ENCODE data around the gene PRIMA1. TPM values are rescaled to one million over a fixed set of nuclear protein-coding genes. Genes with fewer than 3 reads are reported as not detected.

Gene PRIMA1
- total RNA-seq, 1 experiment from 2014 or later: 4.9 TPM

- TF ChIP-seq MXD4 (CRISPR knock-in tag; IDR thresholded peaks at IDR 0.05; ENCODE audit: borderline replicate concordance): no peak
- no peak for TF ChIP-seq MLX (CRISPR knock-in tag; IDR thresholded peaks at IDR 0.05)
Measured at GRCh38 chr14:93797536-93797935, 9.3 kb upstream of the PRIMA1 start (continued).

- TF ChIP-seq TCF7 (CRISPR knock-in tag; IDR thresholded peaks at IDR 0.05; ENCODE audit: low read depth) (no peak), JUN (CRISPR knock-in tag; IDR thresholded peaks at IDR 0.05) (no peak), ARID4B (CRISPR knock-in tag; IDR thresholded peaks at IDR 0.05; ENCODE audit: borderline replicate concordance) (no peak), ZNF121 (CRISPR knock-in tag; IDR thresholded peaks at IDR 0.05) (no peak)
- TF ChIP-seq, protein P1, sequence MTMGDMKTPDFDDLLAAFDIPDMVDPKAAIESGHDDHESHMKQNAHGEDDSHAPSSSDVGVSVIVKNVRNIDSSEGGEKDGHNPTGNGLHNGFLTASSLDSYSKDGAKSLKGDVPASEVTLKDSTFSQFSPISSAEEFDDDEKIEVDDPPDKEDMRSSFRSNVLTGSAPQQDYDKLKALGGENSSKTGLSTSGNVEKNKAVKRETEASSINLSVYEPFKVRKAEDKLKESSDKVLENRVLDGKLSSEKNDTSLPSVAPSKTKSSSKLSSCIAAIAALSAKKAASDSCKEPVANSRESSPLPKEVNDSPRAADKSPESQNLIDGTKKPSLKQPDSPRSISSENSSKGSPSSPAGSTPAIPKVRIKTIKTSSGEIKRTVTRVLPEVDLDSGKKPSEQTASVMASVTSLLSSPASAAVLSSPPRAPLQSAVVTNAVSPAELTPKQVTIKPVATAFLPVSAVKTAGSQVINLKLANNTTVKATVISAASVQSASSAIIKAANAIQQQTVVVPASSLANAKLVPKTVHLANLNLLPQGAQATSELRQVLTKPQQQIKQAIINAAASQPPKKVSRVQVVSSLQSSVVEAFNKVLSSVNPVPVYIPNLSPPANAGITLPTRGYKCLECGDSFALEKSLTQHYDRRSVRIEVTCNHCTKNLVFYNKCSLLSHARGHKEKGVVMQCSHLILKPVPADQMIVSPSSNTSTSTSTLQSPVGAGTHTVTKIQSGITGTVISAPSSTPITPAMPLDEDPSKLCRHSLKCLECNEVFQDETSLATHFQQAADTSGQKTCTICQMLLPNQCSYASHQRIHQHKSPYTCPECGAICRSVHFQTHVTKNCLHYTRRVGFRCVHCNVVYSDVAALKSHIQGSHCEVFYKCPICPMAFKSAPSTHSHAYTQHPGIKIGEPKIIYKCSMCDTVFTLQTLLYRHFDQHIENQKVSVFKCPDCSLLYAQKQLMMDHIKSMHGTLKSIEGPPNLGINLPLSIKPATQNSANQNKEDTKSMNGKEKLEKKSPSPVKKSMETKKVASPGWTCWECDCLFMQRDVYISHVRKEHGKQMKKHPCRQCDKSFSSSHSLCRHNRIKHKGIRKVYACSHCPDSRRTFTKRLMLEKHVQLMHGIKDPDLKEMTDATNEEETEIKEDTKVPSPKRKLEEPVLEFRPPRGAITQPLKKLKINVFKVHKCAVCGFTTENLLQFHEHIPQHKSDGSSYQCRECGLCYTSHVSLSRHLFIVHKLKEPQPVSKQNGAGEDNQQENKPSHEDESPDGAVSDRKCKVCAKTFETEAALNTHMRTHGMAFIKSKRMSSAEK (CRISPR knock-in tag; IDR thresholded peaks at IDR 0.05; ENCODE audit: borderline replicate concordance): no peak
- ATAC-seq (no peak), DNase-seq (ENCODE audit: low spot score) (no peak)
- ChIA-PET POLR2A (no interaction called here), CTCF (interaction anchor here (1.5 kb wide), 1 partner anchor 106 kb away, joined by 4 read pairs; no protein-coding TSS in a partner anchor)
- H3K9me3 Mint-ChIP-seq: peaks cover 6% of the 10 kb centered on the region
- H3K27me3 Mint-ChIP-seq (ENCODE audit: low read depth): peaks cover 3% of the 10 kb centered on the region
- no peaks in the 10 kb centered on the region for H3K36me3 Mint-ChIP-seq
- no peak overlapping the region for H3K27ac Mint-ChIP-seq
- no peak overlapping the region for H3K4me3 Mint-ChIP-seq
- no peaks in the 10 kb centered on the region for H3K4me1 Mint-ChIP-seq
Measured at GRCh38 chr14:93797071-93797470, 8.8 kb upstream of the PRIMA1 start.

GRCh38 chr14:93794756-93795155 lies 6.5 kb upstream of the PRIMA1 start:
- POLR2A ChIA-PET: interaction anchor here (0.7 kb wide), 1 partner anchor 1016 kb away, joined by 9 read pairs; no protein-coding TSS in a partner anchor
- CTCF ChIA-PET: interaction anchor here (0.6 to 1.0 kb wide), 3 partner anchors 9 to 140 kb away, joined by 3 read pairs; no protein-coding TSS in a partner anchor
- ATAC-seq (no peak), DNase-seq (ENCODE audit: low spot score) (no peak)
- TF ChIP-seq ZMAT4 (CRISPR knock-in tag; IDR thresholded peaks at IDR 0.05) (no peak), ZNF263 (CRISPR knock-in tag; IDR thresholded peaks at IDR 0.05; ENCODE audit: low read depth) (no peak), RELA (CRISPR knock-in tag; IDR thresholded peaks at IDR 0.05; ENCODE audit: borderline replicate concordance) (no peak), FOXP4 (CRISPR knock-in tag; IDR thresholded peaks at IDR 0.05) (no peak), NR3C1 (CRISPR knock-in tag; conservative IDR thresholded peaks at IDR 0.05; ENCODE audit: low read depth) (no peak)
- TF ChIP-seq, protein P2, sequence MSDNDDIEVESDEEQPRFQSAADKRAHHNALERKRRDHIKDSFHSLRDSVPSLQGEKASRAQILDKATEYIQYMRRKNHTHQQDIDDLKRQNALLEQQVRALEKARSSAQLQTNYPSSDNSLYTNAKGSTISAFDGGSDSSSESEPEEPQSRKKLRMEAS (CRISPR knock-in tag; IDR thresholded peaks at IDR 0.05): no peak
- H3K4me3 Mint-ChIP-seq: no peak overlapping the region
- H3K36me3 Mint-ChIP-seq: peaks cover 4% of the 10 kb centered on the region; the same call in 1 of the 2 replicates
- H3K27ac Mint-ChIP-seq: no peak overlapping the region
- H3K4me1 Mint-ChIP-seq: peaks cover 4% of the 10 kb centered on the region
- H3K9me3 Mint-ChIP-seq: peaks cover 20% of the 10 kb centered on the region
- H3K27me3 Mint-ChIP-seq (ENCODE audit: low read depth): peaks cover 19% of the 10 kb centered on the region
